Spleen (tissue), 11 donors: ENCODE results near the gene HOXC13. TPM values are rescaled to one million over a fixed set of nuclear protein-coding genes. Genes with fewer than 3 reads are reported as not detected.
A peak's percentile ranks its signal among the peaks of the same experiment; 100 is the strongest.

ENCODE experiments used
- DNase-seq: peaks from one replicate; pipeline ENCODE4 v3.0.0-alpha.2; 2020
- H3K27ac ChIP-seq, 8 donors: fragments of 200-600 bp; sonication (generic) in 7 of 8; 1 replicate in 4 of 8; 2 replicates in 4 of 8; pipeline versions ENCODE4 v1.5.0 to v1.8.0; 2016 to 2021; ENCODE audit warnings: inconsistent platforms in 4 of 8, mild to moderate bottlenecking in 4 of 8, moderate library complexity in 1 of 8
- H3K27me3 ChIP-seq, 7 donors: fragments of 200-600 bp; sonication (generic) in 6 of 7; replicated peaks in 1 of 7; 1 replicate in 4 of 7; 2 replicates in 3 of 7; pipeline versions ENCODE4 v1.5.0 to v1.8.0; 2016 to 2021; ENCODE audit warnings: inconsistent platforms in 3 of 7, mild to moderate bottlenecking in 1 of 7
- H3K36me3 ChIP-seq, 6 donors: fragments of 200-600 bp; sonication (generic) in 5 of 6; 1 replicate in 4 of 6; 2 replicates in 2 of 6; pipeline versions ENCODE4 v1.5.0 to v1.8.0; 2016 to 2021; ENCODE audit warnings: inconsistent platforms in 2 of 6
- H3K4me1 ChIP-seq, 6 donors: fragments of 200-600 bp; sonication (generic) in 5 of 6; 1 replicate in 3 of 6; 2 replicates in 3 of 6; pipeline versions ENCODE4 v1.5.0 to v1.8.0; 2016 to 2021; ENCODE audit warnings: inconsistent platforms in 3 of 6
- H3K4me3 ChIP-seq, 8 donors: fragments of 200-600 bp; sonication (generic) in 7 of 8; 1 replicate in 4 of 8; 2 replicates in 4 of 8; pipeline versions ENCODE4 v1.5.0 to v1.8.0; 2016 to 2021; ENCODE audit warnings: inconsistent platforms in 4 of 8, mild to moderate bottlenecking in 4 of 8, moderate library complexity in 2 of 8
- H3K9me3 ChIP-seq, 8 donors: fragments of 200-600 bp; sonication (generic) in 7 of 8; 1 replicate in 4 of 8; 2 replicates in 4 of 8; pipeline versions ENCODE4 v1.5.0 to v1.8.0; 2016 to 2021; ENCODE audit warnings: inconsistent platforms in 4 of 8
- CTCF ChIP-seq, 11 experiments: fragments of 200-600 bp in 7 of 11; fragments of 450-650 bp in 4 of 11; sonication (generic) in 4 of 11; IDR thresholded peaks in 8 of 11; conservative IDR thresholded peaks in 3 of 11; 1 replicate in 7 of 11; 2 replicates in 4 of 11; pipeline versions ENCODE4 v1.4.0 to v1.8.0; 2016 to 2021; ENCODE audit warnings: antibody characterized with exemption in 11 of 11, inconsistent platforms in 4 of 11, mild to moderate bottlenecking in 1 of 11
- POLR2A ChIP-seq, 3 donors: fragments of 450-650 bp; IDR thresholded peaks; one replicate each; pipeline ENCODE4 v1.5.1; 2017; ENCODE audit warnings: antibody characterized with exemption in 3 of 3, mild to moderate bottlenecking in 1 of 3
- POLR2AphosphoS5 ChIP-seq, 3 donors: sonication (generic); formaldehyde crosslinking; IDR thresholded peaks; one replicate each; pipeline ENCODE4 v1.5.1; 2017; ENCODE audit warnings: antibody characterized with exemption in 3 of 3
- WGBS, 5 donors: extraction: QIAGEN DNeasy Blood & Tissue Kit in 3 of 5; methylation state at CpG; one replicate each; pipeline versions ENCODE4 v1.1.5 to v1.1.7; 2013 to 2018; 5-methylcytosine and 5-hydroxymethylcytosine counted together
- intact Hi-C: fragments of 100-400 bp; cut with DNase I; formaldehyde crosslinking; loops from one replicate; pipeline ENCODE4 v1.15.0; 2023; ENCODE audit warnings: low total_unique reads
- polyA plus RNA-seq, 3 donors: library from polyadenylated mRNA; stranded (reverse); fragments of 200-250 nt; gene quantifications; one replicate each; pipeline ENCODE4 v1.2.1, GENCODE V29; 2013
- total RNA-seq, 7 donors: library from RNA; depleted of rRNA in 3 of 7; stranded (reverse); fragments of >200 nt in 3 of 7; fragmentation: NEBNext Ultra II Directional in 4 of 7; extraction: Animal tissue kit (Norgen Biotek cat#: 25700) in 4 of 7; gene quantifications; one replicate each; pipeline versions ENCODE4 v1.1.0 to v1.2.1, GENCODE V29; 2016 to 2021
- donor health status: healthy with polysubstance abuse.
- donor health status: DM: no; HTN: no; CAD: no; lungs with moderate emphysema.
- donor health status: DM: no; HTN: no; CAD: no.
- donor health status: Bipolar disorder and iron deficiency.
- donor health status: healthy.
- donor health status: DM: no; HTN: no; CAD: no.
- donor health status: DM: yes; HTN: yes; CAD: no.

Gene HOXC13
- total and polyA plus RNA-seq, 10 donors: not detected

- Histone ChIP-seq H3K27ac (no peak overlapping the region), H3K4me1 (peaks cover 0 to 54% (median 18%) of the 10 kb centered on the region in 6 donors), H3K9me3 (peaks cover 0 to 7% (median 0%) of the 10 kb centered on the region in 8 donors), H3K27me3 (peaks cover 38 to 100% (median 100%) of the 10 kb centered on the region in 7 donors), H3K36me3 (no peaks in the 10 kb centered on the region), H3K4me3 (no peak overlapping the region)
- 8 to 13% (median 11%) methylated on average over 10 to 11 of the region's 11 CpGs for WGBS, 5 donors
- TF ChIP-seq POLR2A (IDR thresholded peaks at IDR 0.05): no peak
- TF ChIP-seq POLR2AphosphoS5 (IDR thresholded peaks at IDR 0.05): no peak
- TF ChIP-seq CTCF (IDR thresholded peaks at IDR 0.05 in 8 of 11, conservative IDR thresholded peaks at IDR 0.05 in 3 of 11): no peak
- intact Hi-C loops: no loop called here
- no peak for DNase-seq
Measured at GRCh38 chr12:53956914-53957536, 18.4 kb downstream of the HOXC13 start.

GRCh38 chr12:53958128-53958527 is 19.5 kb downstream of the HOXC13 start:
- TF ChIP-seq POLR2A (IDR thresholded peaks at IDR 0.05) (no peak), CTCF (IDR thresholded peaks at IDR 0.05 in 8 of 11, conservative IDR thresholded peaks at IDR 0.05 in 3 of 11) (no peak), POLR2AphosphoS5 (IDR thresholded peaks at IDR 0.05) (no peak)
- DNase-seq: peak; percentile 27
- no peak overlapping the region for H3K27ac ChIP-seq
- H3K4me1 ChIP-seq: peaks cover 0 to 45% (median 19%) of the 10 kb centered on the region in 6 donors
- peaks cover 34 to 100% (median 100%) of the 10 kb centered on the region in 7 donors for H3K27me3 ChIP-seq
- 15 to 29% (median 21%) methylated on average over 3 of the region's 3 CpGs for WGBS, 5 donors
- no peaks in the 10 kb centered on the region for H3K36me3 ChIP-seq
- H3K9me3 ChIP-seq: peaks cover 0 to 6% (median 0%) of the 10 kb centered on the region in 8 donors
- H3K4me3 ChIP-seq: no peak overlapping the region
- intact Hi-C loops: no loop called here

GRCh38 chr12:53959314-53959713 is 20.7 kb downstream of the HOXC13 start:
- 5 to 14% (median 9%) methylated on average over 4 of the region's 4 CpGs for WGBS, 5 donors
- Histone ChIP-seq H3K27ac (no peak overlapping the region), H3K9me3 (peaks cover 0 to 6% (median 0%) of the 10 kb centered on the region in 8 donors), H3K27me3 (peaks cover 29 to 100% (median 100%) of the 10 kb centered on the region in 7 donors), H3K36me3 (no peaks in the 10 kb centered on the region), H3K4me1 (peaks cover 0 to 54% (median 27%) of the 10 kb centered on the region in 6 donors), H3K4me3 (no peak overlapping the region)
- TF ChIP-seq CTCF (IDR thresholded peaks at IDR 0.05 in 8 of 11, conservative IDR thresholded peaks at IDR 0.05 in 3 of 11) (no peak), POLR2AphosphoS5 (IDR thresholded peaks at IDR 0.05) (no peak), POLR2A (IDR thresholded peaks at IDR 0.05) (no peak)
- DNase-seq: no peak
- intact Hi-C loops: no loop called here

GRCh38 chr12:53960187-53961024 is 21.8 kb downstream of the HOXC13 start:
- intact Hi-C loops: no loop called here
- Histone ChIP-seq H3K9me3 (peaks cover 0 to under 1% (median 0%) of the 10 kb centered on the region in 8 donors), H3K27me3 (peaks cover 30 to 100% (median 100%) of the 10 kb centered on the region in 7 donors), H3K27ac (no peak overlapping the region), H3K36me3 (no peaks in the 10 kb centered on the region), H3K4me1 (peaks cover 0 to 55% (median 22%) of the 10 kb centered on the region in 6 donors), H3K4me3 (no peak overlapping the region)
- 8 to 15% (median 9%) methylated on average over 25 to 39 of the region's 39 CpGs for WGBS, 5 donors
- TF ChIP-seq POLR2A (IDR thresholded peaks at IDR 0.05) (no peak), POLR2AphosphoS5 (IDR thresholded peaks at IDR 0.05) (no peak), CTCF (IDR thresholded peaks at IDR 0.05 in 8 of 11, conservative IDR thresholded peaks at IDR 0.05 in 3 of 11) (no peak)
- no peak for DNase-seq
